Endothelial cell of umbilical vein (primary cell): ENCODE results near the gene CCDC69. TPM values are rescaled to one million over a fixed set of nuclear protein-coding genes. Genes with fewer than 3 reads are reported as not detected.

Experiments
- BruUV-seq: library from RNA; stranded (reverse); fragments of 400-500 nt; replicated peaks from 2 replicates; lab custom pipeline; 2021; lab: Mats Ljungman, UMichigan
- CTCF ChIA-PET: fragments of 300-600, 350-600 bp; sonication (Branson Sonifier 250); formaldehyde crosslinking; loops from one replicate; lab custom pipeline; 2021; ENCODE audit warnings: antibody characterized with exemption, inconsistent platforms; lab: Charles Lee
- POLR2A ChIA-PET: fragments of 300-600, 350-600 bp; sonication (Branson Sonifier 250); formaldehyde crosslinking; loops from one replicate; lab custom pipeline; 2021; ENCODE audit warnings: antibody characterized with exemption, inconsistent platforms; lab: Charles Lee
- DNase-seq: peaks from one replicate; pipeline ENCODE4 v3.0.0-alpha.2; 2011; ENCODE audit warnings: low read depth, low spot score
- FAIRE-seq: peaks from 2 replicates; lab custom pipeline; 2011; peaks lifted over from hg19 to GRCh38; lab: Jason Lieb, UNC
- H2AFZ ChIP-seq: 2 replicates; pipeline ENCODE4 v1.6.0; 2012; ENCODE audit warnings: low read depth, low read length, control low read depth, inconsistent platforms
- H3K27ac ChIP-seq: 2 replicates; pipeline ENCODE4 v1.5.1; 2011; ENCODE audit warnings: low read depth, mild to moderate bottlenecking, control low read depth, low read length, moderate library complexity; ENCODE audit not compliant: insufficient read depth
- H3K27me3 ChIP-seq, 2 experiments: 2 replicates each; pipeline versions ENCODE4 v1.6.0 to v1.6.1; 2011; ENCODE audit warnings: low read length in 2 of 2, mixed read lengths in 1 of 2; ENCODE audit not compliant: control insufficient read depth in 2 of 2, insufficient read depth in 2 of 2
- H3K36me3 ChIP-seq, 2 experiments: 2 replicates in 1 of 2; 3 replicates in 1 of 2; pipeline ENCODE4 v1.5.1; 2011; ENCODE audit warnings: low read length in 2 of 2, mild to moderate bottlenecking in 1 of 2, moderate library complexity in 1 of 2; ENCODE audit not compliant: control insufficient read depth in 2 of 2, insufficient read depth in 2 of 2; ENCODE audit errors: extremely low read depth in 1 of 2
- H3K4me1 ChIP-seq: 3 replicates; pipeline ENCODE4 v1.5.1; 2011; ENCODE audit warnings: mild to moderate bottlenecking, low read length; ENCODE audit not compliant: control insufficient read depth, insufficient read depth; ENCODE audit errors: extremely low read depth
- H3K4me2 ChIP-seq: 2 replicates; pipeline ENCODE4 v1.6.1; 2011; ENCODE audit warnings: low read length, control low read depth, mixed read lengths; ENCODE audit not compliant: insufficient read depth
- H3K4me3 ChIP-seq, 3 experiments: fragments of 200-600 bp in 1 of 3; sonication (generic), shearing (Covaris generic) in 1 of 3; replicated peaks in 1 of 3; 2 replicates each; pipeline ENCODE4 v1.5.1; 2011 to 2016; ENCODE audit warnings: control low read depth in 3 of 3, low read length in 3 of 3, mild to moderate bottlenecking in 2 of 3, inconsistent platforms in 1 of 3, low read depth in 1 of 3, moderate library complexity in 1 of 3; ENCODE audit not compliant: insufficient read depth in 1 of 3
- H3K79me2 ChIP-seq: 2 replicates; pipeline ENCODE4 v1.6.0; 2012; ENCODE audit warnings: low read length, inconsistent platforms; ENCODE audit not compliant: control insufficient read depth, insufficient read depth
- H3K9ac ChIP-seq: replicated peaks from 2 replicates; pipeline ENCODE3; 2011; ENCODE audit warnings: low read length, control low read depth; ENCODE audit not compliant: insufficient read depth; ENCODE audit errors: extremely low read depth
- H3K9me1 ChIP-seq: replicated peaks from 3 replicates; pipeline ENCODE4 v1.6.0; 2011; ENCODE audit warnings: mild to moderate bottlenecking, low read length; ENCODE audit not compliant: control insufficient read depth, insufficient read depth; ENCODE audit errors: extremely low read depth
- H3K9me3 ChIP-seq: replicated peaks from 2 replicates; pipeline ENCODE4 v1.5.1; 2012; ENCODE audit warnings: low read length, inconsistent platforms; ENCODE audit not compliant: control insufficient read depth, insufficient read depth
- H4K20me1 ChIP-seq: replicated peaks from 2 replicates; pipeline ENCODE3; 2011; ENCODE audit warnings: mild to moderate bottlenecking, low read length; ENCODE audit not compliant: control insufficient read depth, insufficient read depth; ENCODE audit errors: extremely low read depth
- EZH2 ChIP-seq: IDR thresholded peaks from 2 replicates; pipeline ENCODE4 v1.6.1; 2012; ENCODE audit warnings: borderline replicate concordance, low read depth, mild to moderate bottlenecking, moderate library complexity, low read length, inconsistent platforms; ENCODE audit not compliant: severe bottlenecking
- FOS ChIP-seq: IDR thresholded peaks from 2 replicates; pipeline ENCODE4 v1.6.1; 2011; ENCODE audit warnings: mild to moderate bottlenecking, low read length, moderate library complexity, borderline replicate concordance; ENCODE audit not compliant: insufficient read depth
- GATA2 ChIP-seq: IDR thresholded peaks from 2 replicates; pipeline ENCODE4 v1.7.0; 2011; ENCODE audit warnings: low read depth, mild to moderate bottlenecking, moderate library complexity, mixed read lengths, low read length; ENCODE audit not compliant: insufficient read length, insufficient read depth
- JUN ChIP-seq: IDR thresholded peaks from 2 replicates; pipeline ENCODE4 v1.6.1; 2011; ENCODE audit warnings: borderline replicate concordance, low read depth; ENCODE audit not compliant: insufficient read length, insufficient read depth
- MYC ChIP-seq: IDR thresholded peaks from one replicate; pipeline ENCODE4 v1.6.1; 2011; ENCODE audit warnings: mild to moderate bottlenecking, low read depth, low read length
- POLR2A ChIP-seq: IDR thresholded peaks from 2 replicates; pipeline ENCODE4 v1.6.1; 2012; ENCODE audit warnings: low read depth, mild to moderate bottlenecking, control low read depth, low read length
- POLR2AphosphoS5 ChIP-seq: IDR thresholded peaks from 2 replicates; pipeline ENCODE4 v1.6.1; 2012; ENCODE audit warnings: low read depth, mild to moderate bottlenecking, control low read depth, low read length, moderate library complexity; ENCODE audit not compliant: insufficient read depth
- dilution Hi-C: fragments of 300-500 bp; cut with MboI; formaldehyde crosslinking; loops from one replicate; pipeline ENCODE4 v1.15.0; 2019; ENCODE audit warnings: low sequenced_read_pairs; ENCODE audit not compliant: extremely low pct_ligation_motif_present
- intact Hi-C: fragments of 100-400 bp; cut with micrococcal nuclease; formaldehyde crosslinking; loops from one replicate; pipeline ENCODE4 v1.10.0; 2022
- polyA plus RNA-seq, 4 experiments: library from polyadenylated mRNA; depleted of rRNA in 3 of 4; stranded (reverse) in 3 of 4; unstranded in 1 of 4; fragments of >200 nt; gene quantifications; 2 replicates each; pipeline versions ENCODE4 v1.2.1 to v1.2.3, GENCODE V29; 2011 to 2012; ENCODE audit warnings: missing spikeins in 1 of 4
- total RNA-seq: library from RNA; stranded (reverse); gene quantifications from 2 replicates; pipeline ENCODE4 v1.2.3, GENCODE V29; 2021
- TF ChIP-seq, protein P1 (sequence below): IDR thresholded peaks from 2 replicates; pipeline ENCODE4 v1.6.1; 2011; ENCODE audit not compliant: insufficient read depth, insufficient read length
- TF ChIP-seq, protein P2 (sequence below), 2 donors: IDR thresholded peaks; 1 replicate in 1 of 2; 2 replicates in 1 of 2; pipeline ENCODE4 v1.5.1; 2011; ENCODE audit warnings: low read length in 2 of 2, mild to moderate bottlenecking in 2 of 2, moderate library complexity in 2 of 2, control low read depth in 1 of 2, inconsistent platforms in 1 of 2, low read depth in 1 of 2; ENCODE audit not compliant: insufficient read depth in 1 of 2; ENCODE audit errors: extremely low read depth in 1 of 2

The CCDC69 gene
- total and polyA plus RNA-seq, 2 donors (not counting 3 experiments of a cell fraction or from before 2014, with no cell fraction given) = 4.1 to 4.5 TPM

DNA sequence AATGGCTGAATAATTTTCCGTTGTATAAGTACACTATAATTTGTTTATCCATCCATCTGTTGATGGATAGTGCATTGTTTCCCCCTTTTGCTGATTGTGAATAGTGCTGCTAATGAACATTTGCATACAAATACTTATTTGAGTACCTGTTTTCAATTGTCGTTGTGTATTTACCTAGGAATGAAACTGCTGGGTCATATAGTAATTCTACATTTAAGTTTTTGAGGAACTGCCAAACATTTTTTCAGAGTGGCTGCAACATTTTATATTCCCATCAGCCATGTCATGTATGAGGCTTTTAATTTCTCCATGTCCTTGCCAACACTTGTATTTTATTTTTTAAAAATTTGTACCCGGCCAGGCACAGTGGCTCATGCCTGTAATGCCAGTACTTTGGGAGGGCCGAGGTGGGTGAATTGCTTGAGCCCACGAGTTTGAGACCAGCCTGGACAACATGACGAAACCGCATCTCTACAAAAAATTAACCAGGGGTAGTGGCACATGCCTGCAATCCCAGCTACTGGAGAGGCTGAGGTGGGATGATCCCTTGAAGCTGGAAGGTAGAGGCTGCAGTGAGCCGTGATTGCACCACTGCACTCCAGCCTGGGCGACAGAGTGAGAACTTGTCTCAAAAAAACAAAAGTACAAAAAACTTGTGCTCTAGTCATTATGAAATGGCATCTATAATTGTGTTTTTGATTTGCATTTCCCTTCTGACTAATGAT, 64.1 kb downstream of the CCDC69 start:
- Histone ChIP-seq H3K9ac (no peak overlapping the region), H3K27me3 (no peaks in the 10 kb centered on the region), H3K79me2 (peaks cover 28% of the 10 kb centered on the region), H3K36me3 (no peaks in the 10 kb centered on the region), H3K27ac (no peak overlapping the region), H3K9me1 (no peaks in the 10 kb centered on the region), H3K4me1 (peaks cover 30% of the 10 kb centered on the region), H2AFZ (no peak overlapping the region), H3K4me3 (no peak overlapping the region), H3K9me3 (no peaks in the 10 kb centered on the region), H4K20me1 (no peaks in the 10 kb centered on the region), H3K4me2 (no peak overlapping the region)
- dilution Hi-C loops (no loop called here), intact Hi-C loops (loop anchor here (10.0 kb wide), 1 partner anchor 155 kb away; no protein-coding TSS in a partner anchor)
- FAIRE-seq = no peak
- ChIA-PET CTCF (interaction anchor here (1.8 kb wide), 1 partner anchor 34 kb away, joined by 10 read pairs; no protein-coding TSS in a partner anchor), POLR2A (no interaction called here)
- BruUV-seq = no TSS peak
- no peak for DNase-seq
- TF ChIP-seq POLR2AphosphoS5 (no peak), POLR2A (no peak), MYC (no peak), JUN (no peak), FOS (no peak), EZH2 (no peak), GATA2 (no peak)
- TF ChIP-seq, protein P1, sequence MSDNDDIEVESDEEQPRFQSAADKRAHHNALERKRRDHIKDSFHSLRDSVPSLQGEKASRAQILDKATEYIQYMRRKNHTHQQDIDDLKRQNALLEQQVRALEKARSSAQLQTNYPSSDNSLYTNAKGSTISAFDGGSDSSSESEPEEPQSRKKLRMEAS = no peak
- TF ChIP-seq, protein P2, sequence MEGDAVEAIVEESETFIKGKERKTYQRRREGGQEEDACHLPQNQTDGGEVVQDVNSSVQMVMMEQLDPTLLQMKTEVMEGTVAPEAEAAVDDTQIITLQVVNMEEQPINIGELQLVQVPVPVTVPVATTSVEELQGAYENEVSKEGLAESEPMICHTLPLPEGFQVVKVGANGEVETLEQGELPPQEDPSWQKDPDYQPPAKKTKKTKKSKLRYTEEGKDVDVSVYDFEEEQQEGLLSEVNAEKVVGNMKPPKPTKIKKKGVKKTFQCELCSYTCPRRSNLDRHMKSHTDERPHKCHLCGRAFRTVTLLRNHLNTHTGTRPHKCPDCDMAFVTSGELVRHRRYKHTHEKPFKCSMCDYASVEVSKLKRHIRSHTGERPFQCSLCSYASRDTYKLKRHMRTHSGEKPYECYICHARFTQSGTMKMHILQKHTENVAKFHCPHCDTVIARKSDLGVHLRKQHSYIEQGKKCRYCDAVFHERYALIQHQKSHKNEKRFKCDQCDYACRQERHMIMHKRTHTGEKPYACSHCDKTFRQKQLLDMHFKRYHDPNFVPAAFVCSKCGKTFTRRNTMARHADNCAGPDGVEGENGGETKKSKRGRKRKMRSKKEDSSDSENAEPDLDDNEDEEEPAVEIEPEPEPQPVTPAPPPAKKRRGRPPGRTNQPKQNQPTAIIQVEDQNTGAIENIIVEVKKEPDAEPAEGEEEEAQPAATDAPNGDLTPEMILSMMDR (IDR thresholded peaks at IDR 0.05; ENCODE audit: extremely low read depth in 1 of 2, insufficient read depth in 1 of 2, low read depth in 1 of 2, low read length in 2 of 2) = no peak
